H9 (cell line): Measurements from ENCODE around the gene KCNS3. TPM values are rescaled to one million over a fixed set of nuclear protein-coding genes. Genes with fewer than 3 reads are reported as not detected.

Experiments used
- DNase-seq: peaks from one replicate; pipeline ENCODE4 v3.0.0-alpha.2; 2017
- H2AFZ ChIP-seq: one replicate; pipeline ENCODE4 v1.6.1; 2013; ENCODE audit warnings: mild to moderate bottlenecking, low read length, control low read depth, moderate library complexity
- H2AK5ac ChIP-seq: 2 replicates; pipeline ENCODE4 v1.6.1; 2013; ENCODE audit warnings: low read length, control low read depth, mixed read lengths; ENCODE audit not compliant: insufficient read length
- H2BK120ac ChIP-seq: one replicate; pipeline ENCODE4 v1.6.1; 2013; ENCODE audit warnings: low read depth, mild to moderate bottlenecking, low read length, control low read depth, inconsistent platforms; ENCODE audit not compliant: poor library complexity, severe bottlenecking
- H2BK12ac ChIP-seq: 2 replicates; pipeline ENCODE4 v1.6.1; 2013; ENCODE audit warnings: low read length, control low read depth, mixed read lengths, low read depth; ENCODE audit not compliant: insufficient read length
- H2BK15ac ChIP-seq: 2 replicates; pipeline ENCODE4 v1.6.1; 2013; ENCODE audit warnings: low read depth, low read length, control low read depth
- H2BK20ac ChIP-seq: one replicate; pipeline ENCODE4 v1.6.1; 2013; ENCODE audit warnings: low read depth, mild to moderate bottlenecking, low read length, control low read depth, inconsistent platforms; ENCODE audit not compliant: poor library complexity, severe bottlenecking
- H2BK5ac ChIP-seq: 2 replicates; pipeline ENCODE4 v1.6.1; 2013; ENCODE audit warnings: low read length, control low read depth, mixed read lengths; ENCODE audit not compliant: insufficient read length
- H3K14ac ChIP-seq: 2 replicates; pipeline ENCODE4 v1.6.1; 2013; ENCODE audit warnings: low read length, control low read depth; ENCODE audit not compliant: insufficient read depth
- H3K18ac ChIP-seq: 2 replicates; pipeline ENCODE4 v1.6.1; 2013; ENCODE audit warnings: low read depth, mild to moderate bottlenecking, mixed read lengths, low read length, control low read depth; ENCODE audit not compliant: insufficient read length
- H3K23ac ChIP-seq: 2 replicates; pipeline ENCODE4 v1.6.1; 2013; ENCODE audit warnings: low read length, control low read depth, mixed read lengths, low read depth; ENCODE audit not compliant: insufficient read length
- H3K23me2 ChIP-seq: 2 replicates; pipeline ENCODE4 v1.6.1; 2013; ENCODE audit warnings: low read depth, mild to moderate bottlenecking, mixed read lengths, low read length, control low read depth; ENCODE audit not compliant: insufficient read length, poor library complexity, severe bottlenecking
- H3K27ac ChIP-seq: 2 replicates; pipeline ENCODE4 v1.5.1; 2013; ENCODE audit warnings: low read length, control low read depth, mixed read lengths, low read depth; ENCODE audit not compliant: insufficient read length
- H3K27me3 ChIP-seq: 2 replicates; pipeline ENCODE4 v1.6.1; 2013; ENCODE audit warnings: low read length, control low read depth, inconsistent platforms; ENCODE audit not compliant: insufficient read depth
- H3K4ac ChIP-seq: 2 replicates; pipeline ENCODE4 v1.6.1; 2013; ENCODE audit warnings: low read depth, mild to moderate bottlenecking, control low read depth, inconsistent platforms, low read length, moderate library complexity
- H3K4me1 ChIP-seq: 2 replicates; pipeline ENCODE4 v1.6.1; 2013; ENCODE audit warnings: low read length, control low read depth, inconsistent platforms; ENCODE audit not compliant: insufficient read depth
- H3K4me2 ChIP-seq: 2 replicates; pipeline ENCODE4 v1.6.1; 2013; ENCODE audit warnings: low read length, control low read depth, mixed read lengths; ENCODE audit not compliant: insufficient read length, insufficient read depth
- H3K56ac ChIP-seq: 2 replicates; pipeline ENCODE4 v1.6.1; 2013; ENCODE audit warnings: low read depth, mild to moderate bottlenecking, mixed read lengths, low read length, control low read depth; ENCODE audit not compliant: insufficient read length
- H3K79me1 ChIP-seq: 2 replicates; pipeline ENCODE4 v1.6.1; 2013; ENCODE audit warnings: low read depth, mild to moderate bottlenecking, moderate library complexity, low read length, control low read depth, inconsistent platforms; ENCODE audit not compliant: insufficient read depth, poor library complexity, severe bottlenecking
- H3K79me2 ChIP-seq: 2 replicates; pipeline ENCODE4 v1.6.1; 2013; ENCODE audit warnings: low read length, control low read depth, inconsistent platforms; ENCODE audit not compliant: insufficient read depth
- H3K9ac ChIP-seq: 2 replicates; pipeline ENCODE4 v1.6.1; 2013; ENCODE audit warnings: low read length, control low read depth, mixed read lengths; ENCODE audit not compliant: insufficient read length; ENCODE audit errors: extremely low read depth
- H3K9me3 ChIP-seq: one replicate; pipeline ENCODE4 v1.6.1; 2013; ENCODE audit warnings: low read depth, low read length, inconsistent platforms; ENCODE audit not compliant: control insufficient read depth
- H3T11ph ChIP-seq: one replicate; pipeline ENCODE4 v1.6.1; 2013; ENCODE audit warnings: mild to moderate bottlenecking, low read length, control low read depth, inconsistent platforms
- H4K20me1 ChIP-seq: one replicate; pipeline ENCODE4 v1.6.1; 2013; ENCODE audit not compliant: control insufficient read depth, insufficient read length, insufficient read depth
- H4K5ac ChIP-seq: 2 replicates; pipeline ENCODE4 v1.6.1; 2013; ENCODE audit warnings: low read depth, mild to moderate bottlenecking, mixed read lengths, low read length, control low read depth; ENCODE audit not compliant: insufficient read length
- H4K8ac ChIP-seq: replicated peaks from 2 replicates; pipeline ENCODE4 v1.6.1; 2013; ENCODE audit warnings: low read length, control low read depth, mixed read lengths, low read depth; ENCODE audit not compliant: insufficient read length
- H4K91ac ChIP-seq: 2 replicates; pipeline ENCODE4 v1.6.1; 2013; ENCODE audit warnings: low read depth, mild to moderate bottlenecking, moderate library complexity, mixed read lengths, low read length, control low read depth; ENCODE audit not compliant: insufficient read length
- H3K27ac Mint-ChIP-seq, 3 experiments: 2 replicates in 2 of 3; 3 replicates in 1 of 3; pipeline ENCODE4 v1.8.0; 2020 to 2021; ENCODE audit warnings: mixed read lengths in 3 of 3, mild to moderate bottlenecking in 1 of 3, moderate library complexity in 1 of 3
- H3K27me3 Mint-ChIP-seq: 2 replicates; pipeline ENCODE4 v1.8.0; 2021; ENCODE audit warnings: low read depth, mild to moderate bottlenecking, moderate library complexity, mixed read lengths
- H3K36me3 Mint-ChIP-seq, 3 experiments: 2 replicates in 2 of 3; 3 replicates in 1 of 3; pipeline ENCODE4 v1.8.0; 2020 to 2021; ENCODE audit warnings: low read depth in 3 of 3, mixed read lengths in 3 of 3; ENCODE audit not compliant: insufficient read depth in 1 of 3
- H3K4me1 Mint-ChIP-seq, 2 experiments: 2 replicates each; pipeline ENCODE4 v1.8.0; 2020; ENCODE audit warnings: mixed read lengths in 2 of 2
- H3K4me3 Mint-ChIP-seq, 2 experiments: 2 replicates in 1 of 2; 3 replicates in 1 of 2; pipeline ENCODE4 v1.8.0; 2020 to 2021; ENCODE audit warnings: mild to moderate bottlenecking in 2 of 2, mixed read lengths in 2 of 2, moderate library complexity in 1 of 2
- H3K9me3 Mint-ChIP-seq, 2 experiments: 2 replicates in 1 of 2; 3 replicates in 1 of 2; pipeline ENCODE4 v1.8.0; 2020; ENCODE audit warnings: mild to moderate bottlenecking in 2 of 2, mixed read lengths in 2 of 2, moderate library complexity in 1 of 2
- WGBS: extraction: QIAGEN DNeasy Blood & Tissue Kit; methylation state at CpG from one replicate; pipeline ENCODE4 v1.1.7; 2013; ENCODE audit warnings: missing lambda C conversion rate, low lambda C conversion rate, mixed read lengths; ENCODE audit not compliant: insufficient read length; ENCODE audit errors: extremely low coverage; 5-methylcytosine and 5-hydroxymethylcytosine counted together
- total RNA-seq: library from RNA; stranded (reverse); gene quantifications from 2 replicates; pipeline ENCODE4 v1.2.1, GENCODE V29; 2021
- TF ChIP-seq, protein P1 (sequence below): fragments of 200-600 bp; sonication (generic); conservative IDR thresholded peaks from 3 replicates; pipeline ENCODE4 v1.8.0; 2021; ENCODE audit warnings: antibody characterized with exemption, mild to moderate bottlenecking

KCNS3 gene
- total RNA-seq, 1 experiment from 2014 or later: 8.0 TPM

DNA sequence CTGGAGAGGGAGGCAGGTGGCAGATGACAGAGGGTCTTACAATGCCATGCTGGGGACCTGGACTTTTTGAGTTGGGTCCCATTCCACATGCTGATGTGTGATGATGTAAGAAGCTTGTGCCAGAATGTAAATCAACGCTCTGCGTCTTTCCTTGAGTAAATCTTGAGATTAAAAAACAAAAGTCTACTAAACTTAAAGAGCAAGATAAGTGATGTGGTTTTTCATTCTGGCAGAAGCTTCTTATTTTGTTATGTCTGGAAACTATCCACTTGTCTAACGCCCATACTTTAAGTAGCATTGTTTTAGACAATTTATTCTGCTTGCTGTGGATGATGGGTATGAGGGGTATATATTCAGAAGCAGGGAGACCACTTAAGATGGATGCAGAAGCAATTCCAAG lies 94.5 kb downstream of the KCNS3 start:
- H3K36me3 Mint-ChIP-seq: no peaks in the 10 kb centered on the region; a peak in 2 of 7 replicates
- H3K27me3 ChIP-seq: no peaks in the 10 kb centered on the region; the same call in 1 of the 2 replicates
- H3K9me3 Mint-ChIP-seq: no peaks in the 10 kb centered on the region; a peak in 1 of 5 replicates
- no peak overlapping the region for H3K18ac ChIP-seq
- H3K4me1 ChIP-seq: no peaks in the 10 kb centered on the region
- H3K14ac ChIP-seq: peak overlapping the region; percentile 61
- H3K4ac ChIP-seq: no peak overlapping the region
- TF ChIP-seq, protein P1, sequence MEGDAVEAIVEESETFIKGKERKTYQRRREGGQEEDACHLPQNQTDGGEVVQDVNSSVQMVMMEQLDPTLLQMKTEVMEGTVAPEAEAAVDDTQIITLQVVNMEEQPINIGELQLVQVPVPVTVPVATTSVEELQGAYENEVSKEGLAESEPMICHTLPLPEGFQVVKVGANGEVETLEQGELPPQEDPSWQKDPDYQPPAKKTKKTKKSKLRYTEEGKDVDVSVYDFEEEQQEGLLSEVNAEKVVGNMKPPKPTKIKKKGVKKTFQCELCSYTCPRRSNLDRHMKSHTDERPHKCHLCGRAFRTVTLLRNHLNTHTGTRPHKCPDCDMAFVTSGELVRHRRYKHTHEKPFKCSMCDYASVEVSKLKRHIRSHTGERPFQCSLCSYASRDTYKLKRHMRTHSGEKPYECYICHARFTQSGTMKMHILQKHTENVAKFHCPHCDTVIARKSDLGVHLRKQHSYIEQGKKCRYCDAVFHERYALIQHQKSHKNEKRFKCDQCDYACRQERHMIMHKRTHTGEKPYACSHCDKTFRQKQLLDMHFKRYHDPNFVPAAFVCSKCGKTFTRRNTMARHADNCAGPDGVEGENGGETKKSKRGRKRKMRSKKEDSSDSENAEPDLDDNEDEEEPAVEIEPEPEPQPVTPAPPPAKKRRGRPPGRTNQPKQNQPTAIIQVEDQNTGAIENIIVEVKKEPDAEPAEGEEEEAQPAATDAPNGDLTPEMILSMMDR: no peak
- no peak overlapping the region for H3K4me2 ChIP-seq
- H3K27ac ChIP-seq: no peak overlapping the region
- no peak overlapping the region for H3K4me3 Mint-ChIP-seq
- no peak for DNase-seq
- H4K91ac ChIP-seq: no peak overlapping the region
- WGBS: no CpG with 5 or more reads among the region's 3 CpGs
- H3K56ac ChIP-seq: no peak overlapping the region
- H2BK12ac ChIP-seq: no peak overlapping the region
- no peak overlapping the region for H2BK120ac ChIP-seq
- no peak overlapping the region for H3T11ph ChIP-seq
- peak overlapping the region; percentile 82 for H4K5ac ChIP-seq
- peaks cover 2 to 9% of the 10 kb centered on the region in 2 experiments; a peak in 3 of 4 replicates for H3K4me1 Mint-ChIP-seq
- H4K20me1 ChIP-seq: no peaks in the 10 kb centered on the region
- H3K27ac Mint-ChIP-seq: no peak overlapping the region
- H3K79me1 ChIP-seq: no peaks in the 10 kb centered on the region
- H2BK15ac ChIP-seq: no peak overlapping the region
- no peak overlapping the region for H3K23ac ChIP-seq
- no peak overlapping the region for H4K8ac ChIP-seq
- no peak overlapping the region for H2AFZ ChIP-seq
- H3K9me3 ChIP-seq: no peaks in the 10 kb centered on the region
- H2BK20ac ChIP-seq: no peak overlapping the region
- no peaks in the 10 kb centered on the region; the same call in 1 of the 2 replicates for H3K79me2 ChIP-seq
- no peak overlapping the region for H3K9ac ChIP-seq
- H3K23me2 ChIP-seq: no peaks in the 10 kb centered on the region
- no peak overlapping the region for H2BK5ac ChIP-seq
- no peak overlapping the region for H2AK5ac ChIP-seq
- peaks cover 2% of the 10 kb centered on the region; the same call in 1 of the 2 replicates for H3K27me3 Mint-ChIP-seq
